Measurements from ENCODE around the gene PODNL1. TPM values are rescaled to one million over a fixed set of nuclear protein-coding genes. Genes with fewer than 3 reads are reported as not detected.

Gene PODNL1
- total and polyA plus RNA-seq, 2 experiments from 2014 or later = 0.24 TPM; not detected in 1

DNA sequence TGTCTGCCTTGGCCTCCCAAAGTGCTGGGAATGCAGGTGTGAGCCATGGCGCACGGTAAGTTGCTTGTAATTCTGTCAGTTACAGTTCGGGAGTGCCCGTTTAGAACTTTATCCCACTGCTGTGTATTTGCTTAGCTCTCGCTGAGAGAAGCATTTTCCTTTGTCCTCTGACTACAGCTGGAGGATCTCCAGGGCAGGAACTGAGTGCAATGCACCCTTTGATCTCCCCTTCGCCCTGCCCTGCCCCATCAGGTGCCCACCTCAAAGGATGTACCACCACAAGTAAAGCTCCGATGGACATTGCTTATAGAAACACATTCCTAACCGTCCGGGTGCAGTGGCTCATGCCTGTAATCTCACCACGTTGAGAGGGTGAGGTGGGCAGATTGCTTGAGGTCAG is 38.8 kb downstream of the PODNL1 start:
- H3K36me3 ChIP-seq (ENCODE audit: insufficient read depth) = no peaks in the 10 kb centered on the region
- H3K27me3 ChIP-seq (ENCODE audit: insufficient read depth) = no peaks in the 10 kb centered on the region
- no peaks in the 10 kb centered on the region for H3K9me3 Mint-ChIP-seq
- no peak for TF ChIP-seq CREB1 (CRISPR knock-in tag; IDR thresholded peaks at IDR 0.05; ENCODE audit: low read depth)
- no peak for TF ChIP-seq STAT1 (IDR thresholded peaks at IDR 0.05; ENCODE audit: unreplicated experiment)
- TF ChIP-seq ZNF114 (CRISPR knock-in tag; IDR thresholded peaks at IDR 0.05) = no peak
- no peaks in the 10 kb centered on the region for H3K79me2 ChIP-seq (replicated peaks; ENCODE audit: insufficient read depth)
- H3F3A ChIP-seq (replicated peaks; ENCODE audit: low read depth) = no peaks in the 10 kb centered on the region
- no peak overlapping the region for H3K4me2 ChIP-seq
- H3K36me3 Mint-ChIP-seq (ENCODE audit: low read depth) = no peaks in the 10 kb centered on the region
- H3K27ac ChIP-seq (ENCODE audit: low read depth) = no peak overlapping the region
- H3K4me3 Mint-ChIP-seq = no peak overlapping the region
- no peak overlapping the region for H3K27ac Mint-ChIP-seq
- H3K4me1 Mint-ChIP-seq = no peaks in the 10 kb centered on the region
- H3K4me1 ChIP-seq (ENCODE audit: insufficient read depth) = no peaks in the 10 kb centered on the region
- no peaks in the 10 kb centered on the region for H4K20me1 ChIP-seq (replicated peaks; ENCODE audit: insufficient read depth)
- no peak for ATAC-seq
- DNase-seq (ENCODE audit: low spot score) = no peak
- no peak overlapping the region for H2AFZ ChIP-seq
- no peak overlapping the region for H3K4me3 ChIP-seq
- H3K9me2 ChIP-seq (ENCODE audit: insufficient read depth) = no peaks in the 10 kb centered on the region
- H3K27me3 Mint-ChIP-seq (ENCODE audit: insufficient read depth, low read depth, poor library complexity) = peaks cover 14% of the 10 kb centered on the region

DNA sequence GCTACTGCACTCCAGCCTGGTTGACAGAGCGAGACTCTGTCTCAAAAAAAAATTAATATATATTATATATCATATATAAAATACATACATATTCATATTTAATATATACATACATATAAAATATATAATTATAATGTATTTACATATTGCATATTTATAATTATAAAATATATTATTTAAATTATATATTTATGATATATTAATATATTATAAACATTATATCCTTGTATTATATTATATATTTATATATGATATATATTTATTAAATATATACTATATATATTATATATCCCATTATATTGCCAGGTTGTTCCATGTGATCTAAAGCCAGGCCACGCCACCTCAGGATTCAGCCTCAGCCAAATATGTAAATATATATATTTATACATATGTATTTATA is 42.0 kb downstream of the PODNL1 start:
- no peaks in the 10 kb centered on the region for H3K36me3 Mint-ChIP-seq (ENCODE audit: low read depth)
- no peak overlapping the region for H3K27ac ChIP-seq (ENCODE audit: low read depth)
- no peaks in the 10 kb centered on the region for H4K20me1 ChIP-seq (replicated peaks; ENCODE audit: insufficient read depth)
- no peaks in the 10 kb centered on the region for H3K4me1 Mint-ChIP-seq
- H3K4me2 ChIP-seq = no peak overlapping the region
- no peaks in the 10 kb centered on the region for H3K4me1 ChIP-seq (ENCODE audit: insufficient read depth)
- H3K9me2 ChIP-seq (ENCODE audit: insufficient read depth) = no peaks in the 10 kb centered on the region
- peaks cover 9% of the 10 kb centered on the region for H3K27me3 Mint-ChIP-seq (ENCODE audit: insufficient read depth, low read depth, poor library complexity)
- no peak overlapping the region for H3K4me3 ChIP-seq
- DNase-seq (ENCODE audit: low spot score) = no peak
- no peaks in the 10 kb centered on the region for H3K36me3 ChIP-seq (ENCODE audit: insufficient read depth)
- no peaks in the 10 kb centered on the region for H3K27me3 ChIP-seq (ENCODE audit: insufficient read depth)
- H3K9me3 Mint-ChIP-seq = no peaks in the 10 kb centered on the region
- no peaks in the 10 kb centered on the region for H3F3A ChIP-seq (replicated peaks; ENCODE audit: low read depth)
- H3K79me2 ChIP-seq (replicated peaks; ENCODE audit: insufficient read depth) = no peaks in the 10 kb centered on the region
- H3K4me3 Mint-ChIP-seq = no peak overlapping the region
- no peak overlapping the region for H3K27ac Mint-ChIP-seq
- no peak for ATAC-seq
- no peak overlapping the region for H2AFZ ChIP-seq
- TF ChIP-seq, protein P1, sequence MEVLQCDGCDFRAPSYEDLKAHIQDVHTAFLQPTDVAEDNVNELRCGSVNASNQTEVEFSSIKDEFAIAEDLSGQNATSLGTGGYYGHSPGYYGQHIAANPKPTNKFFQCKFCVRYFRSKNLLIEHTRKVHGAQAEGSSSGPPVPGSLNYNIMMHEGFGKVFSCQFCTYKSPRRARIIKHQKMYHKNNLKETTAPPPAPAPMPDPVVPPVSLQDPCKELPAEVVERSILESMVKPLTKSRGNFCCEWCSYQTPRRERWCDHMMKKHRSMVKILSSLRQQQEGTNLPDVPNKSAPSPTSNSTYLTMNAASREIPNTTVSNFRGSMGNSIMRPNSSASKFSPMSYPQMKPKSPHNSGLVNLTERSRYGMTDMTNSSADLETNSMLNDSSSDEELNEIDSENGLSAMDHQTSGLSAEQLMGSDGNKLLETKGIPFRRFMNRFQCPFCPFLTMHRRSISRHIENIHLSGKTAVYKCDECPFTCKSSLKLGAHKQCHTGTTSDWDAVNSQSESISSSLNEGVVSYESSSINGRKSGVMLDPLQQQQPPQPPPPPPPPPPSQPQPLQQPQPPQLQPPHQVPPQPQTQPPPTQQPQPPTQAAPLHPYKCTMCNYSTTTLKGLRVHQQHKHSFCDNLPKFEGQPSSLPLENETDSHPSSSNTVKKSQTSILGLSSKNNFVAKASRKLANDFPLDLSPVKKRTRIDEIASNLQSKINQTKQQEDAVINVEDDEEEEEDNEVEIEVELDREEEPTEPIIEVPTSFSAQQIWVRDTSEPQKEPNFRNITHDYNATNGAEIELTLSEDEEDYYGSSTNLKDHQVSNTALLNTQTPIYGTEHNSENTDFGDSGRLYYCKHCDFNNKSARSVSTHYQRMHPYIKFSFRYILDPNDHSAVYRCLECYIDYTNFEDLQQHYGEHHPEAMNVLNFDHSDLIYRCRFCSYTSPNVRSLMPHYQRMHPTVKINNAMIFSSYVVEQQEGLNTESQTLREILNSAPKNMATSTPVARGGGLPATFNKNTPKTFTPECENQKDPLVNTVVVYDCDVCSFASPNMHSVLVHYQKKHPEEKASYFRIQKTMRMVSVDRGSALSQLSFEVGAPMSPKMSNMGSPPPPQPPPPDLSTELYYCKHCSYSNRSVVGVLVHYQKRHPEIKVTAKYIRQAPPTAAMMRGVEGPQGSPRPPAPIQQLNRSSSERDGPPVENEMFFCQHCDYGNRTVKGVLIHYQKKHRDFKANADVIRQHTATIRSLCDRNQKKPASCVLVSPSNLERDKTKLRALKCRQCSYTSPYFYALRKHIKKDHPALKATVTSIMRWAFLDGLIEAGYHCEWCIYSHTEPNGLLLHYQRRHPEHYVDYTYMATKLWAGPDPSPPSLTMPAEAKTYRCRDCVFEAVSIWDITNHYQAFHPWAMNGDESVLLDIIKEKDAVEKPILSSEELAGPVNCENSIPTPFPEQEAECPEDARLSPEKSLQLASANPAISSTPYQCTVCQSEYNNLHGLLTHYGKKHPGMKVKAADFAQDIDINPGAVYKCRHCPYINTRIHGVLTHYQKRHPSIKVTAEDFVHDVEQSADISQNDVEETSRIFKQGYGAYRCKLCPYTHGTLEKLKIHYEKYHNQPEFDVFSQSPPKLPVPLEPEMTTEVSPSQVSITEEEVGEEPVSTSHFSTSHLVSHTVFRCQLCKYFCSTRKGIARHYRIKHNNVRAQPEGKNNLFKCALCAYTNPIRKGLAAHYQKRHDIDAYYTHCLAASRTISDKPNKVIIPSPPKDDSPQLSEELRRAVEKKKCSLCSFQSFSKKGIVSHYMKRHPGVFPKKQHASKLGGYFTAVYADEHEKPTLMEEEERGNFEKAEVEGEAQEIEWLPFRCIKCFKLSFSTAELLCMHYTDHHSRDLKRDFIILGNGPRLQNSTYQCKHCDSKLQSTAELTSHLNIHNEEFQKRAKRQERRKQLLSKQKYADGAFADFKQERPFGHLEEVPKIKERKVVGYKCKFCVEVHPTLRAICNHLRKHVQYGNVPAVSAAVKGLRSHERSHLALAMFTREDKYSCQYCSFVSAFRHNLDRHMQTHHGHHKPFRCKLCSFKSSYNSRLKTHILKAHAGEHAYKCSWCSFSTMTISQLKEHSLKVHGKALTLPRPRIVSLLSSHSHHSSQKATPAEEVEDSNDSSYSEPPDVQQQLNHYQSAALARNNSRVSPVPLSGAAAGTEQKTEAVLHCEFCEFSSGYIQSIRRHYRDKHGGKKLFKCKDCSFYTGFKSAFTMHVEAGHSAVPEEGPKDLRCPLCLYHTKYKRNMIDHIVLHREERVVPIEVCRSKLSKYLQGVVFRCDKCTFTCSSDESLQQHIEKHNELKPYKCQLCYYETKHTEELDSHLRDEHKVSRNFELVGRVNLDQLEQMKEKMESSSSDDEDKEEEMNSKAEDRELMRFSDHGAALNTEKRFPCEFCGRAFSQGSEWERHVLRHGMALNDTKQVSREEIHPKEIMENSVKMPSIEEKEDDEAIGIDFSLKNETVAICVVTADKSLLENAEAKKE (CRISPR knock-in tag; IDR thresholded peaks at IDR 0.05) = no peak
- TF ChIP-seq, protein P2, sequence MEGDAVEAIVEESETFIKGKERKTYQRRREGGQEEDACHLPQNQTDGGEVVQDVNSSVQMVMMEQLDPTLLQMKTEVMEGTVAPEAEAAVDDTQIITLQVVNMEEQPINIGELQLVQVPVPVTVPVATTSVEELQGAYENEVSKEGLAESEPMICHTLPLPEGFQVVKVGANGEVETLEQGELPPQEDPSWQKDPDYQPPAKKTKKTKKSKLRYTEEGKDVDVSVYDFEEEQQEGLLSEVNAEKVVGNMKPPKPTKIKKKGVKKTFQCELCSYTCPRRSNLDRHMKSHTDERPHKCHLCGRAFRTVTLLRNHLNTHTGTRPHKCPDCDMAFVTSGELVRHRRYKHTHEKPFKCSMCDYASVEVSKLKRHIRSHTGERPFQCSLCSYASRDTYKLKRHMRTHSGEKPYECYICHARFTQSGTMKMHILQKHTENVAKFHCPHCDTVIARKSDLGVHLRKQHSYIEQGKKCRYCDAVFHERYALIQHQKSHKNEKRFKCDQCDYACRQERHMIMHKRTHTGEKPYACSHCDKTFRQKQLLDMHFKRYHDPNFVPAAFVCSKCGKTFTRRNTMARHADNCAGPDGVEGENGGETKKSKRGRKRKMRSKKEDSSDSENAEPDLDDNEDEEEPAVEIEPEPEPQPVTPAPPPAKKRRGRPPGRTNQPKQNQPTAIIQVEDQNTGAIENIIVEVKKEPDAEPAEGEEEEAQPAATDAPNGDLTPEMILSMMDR (conservative IDR thresholded peaks at IDR 0.05; ENCODE audit: low read depth in 2 of 2) = no peak
- TF ChIP-seq POLR2AphosphoS5 (IDR thresholded peaks at IDR 0.05; ENCODE audit: low read depth) (no peak), ZNF331 (CRISPR knock-in tag; IDR thresholded peaks at IDR 0.05; ENCODE audit: low read depth) (no peak), ZNF114 (CRISPR knock-in tag; IDR thresholded peaks at IDR 0.05) (no peak), NANOG (IDR thresholded peaks at IDR 0.05; ENCODE audit: borderline replicate concordance) (no peak)
- TF ChIP-seq, protein P3, sequence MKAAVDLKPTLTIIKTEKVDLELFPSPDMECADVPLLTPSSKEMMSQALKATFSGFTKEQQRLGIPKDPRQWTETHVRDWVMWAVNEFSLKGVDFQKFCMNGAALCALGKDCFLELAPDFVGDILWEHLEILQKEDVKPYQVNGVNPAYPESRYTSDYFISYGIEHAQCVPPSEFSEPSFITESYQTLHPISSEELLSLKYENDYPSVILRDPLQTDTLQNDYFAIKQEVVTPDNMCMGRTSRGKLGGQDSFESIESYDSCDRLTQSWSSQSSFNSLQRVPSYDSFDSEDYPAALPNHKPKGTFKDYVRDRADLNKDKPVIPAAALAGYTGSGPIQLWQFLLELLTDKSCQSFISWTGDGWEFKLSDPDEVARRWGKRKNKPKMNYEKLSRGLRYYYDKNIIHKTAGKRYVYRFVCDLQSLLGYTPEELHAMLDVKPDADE (IDR thresholded peaks at IDR 0.05) = no peak
- TF ChIP-seq, protein P4, sequence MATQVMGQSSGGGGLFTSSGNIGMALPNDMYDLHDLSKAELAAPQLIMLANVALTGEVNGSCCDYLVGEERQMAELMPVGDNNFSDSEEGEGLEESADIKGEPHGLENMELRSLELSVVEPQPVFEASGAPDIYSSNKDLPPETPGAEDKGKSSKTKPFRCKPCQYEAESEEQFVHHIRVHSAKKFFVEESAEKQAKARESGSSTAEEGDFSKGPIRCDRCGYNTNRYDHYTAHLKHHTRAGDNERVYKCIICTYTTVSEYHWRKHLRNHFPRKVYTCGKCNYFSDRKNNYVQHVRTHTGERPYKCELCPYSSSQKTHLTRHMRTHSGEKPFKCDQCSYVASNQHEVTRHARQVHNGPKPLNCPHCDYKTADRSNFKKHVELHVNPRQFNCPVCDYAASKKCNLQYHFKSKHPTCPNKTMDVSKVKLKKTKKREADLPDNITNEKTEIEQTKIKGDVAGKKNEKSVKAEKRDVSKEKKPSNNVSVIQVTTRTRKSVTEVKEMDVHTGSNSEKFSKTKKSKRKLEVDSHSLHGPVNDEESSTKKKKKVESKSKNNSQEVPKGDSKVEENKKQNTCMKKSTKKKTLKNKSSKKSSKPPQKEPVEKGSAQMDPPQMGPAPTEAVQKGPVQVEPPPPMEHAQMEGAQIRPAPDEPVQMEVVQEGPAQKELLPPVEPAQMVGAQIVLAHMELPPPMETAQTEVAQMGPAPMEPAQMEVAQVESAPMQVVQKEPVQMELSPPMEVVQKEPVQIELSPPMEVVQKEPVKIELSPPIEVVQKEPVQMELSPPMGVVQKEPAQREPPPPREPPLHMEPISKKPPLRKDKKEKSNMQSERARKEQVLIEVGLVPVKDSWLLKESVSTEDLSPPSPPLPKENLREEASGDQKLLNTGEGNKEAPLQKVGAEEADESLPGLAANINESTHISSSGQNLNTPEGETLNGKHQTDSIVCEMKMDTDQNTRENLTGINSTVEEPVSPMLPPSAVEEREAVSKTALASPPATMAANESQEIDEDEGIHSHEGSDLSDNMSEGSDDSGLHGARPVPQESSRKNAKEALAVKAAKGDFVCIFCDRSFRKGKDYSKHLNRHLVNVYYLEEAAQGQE (IDR thresholded peaks at IDR 0.05; ENCODE audit: unreplicated experiment) = no peak
